ENCODE data around the gene SLC49A4. TPM values are rescaled to one million over a fixed set of nuclear protein-coding genes. Genes with fewer than 3 reads are reported as not detected.
"Not testable (repeated sequence)": the region's sequence is repeated elsewhere in the genome, so short reads cannot be mapped to it uniquely, and the experiment has no call there.

SLC49A4 gene, protein sequence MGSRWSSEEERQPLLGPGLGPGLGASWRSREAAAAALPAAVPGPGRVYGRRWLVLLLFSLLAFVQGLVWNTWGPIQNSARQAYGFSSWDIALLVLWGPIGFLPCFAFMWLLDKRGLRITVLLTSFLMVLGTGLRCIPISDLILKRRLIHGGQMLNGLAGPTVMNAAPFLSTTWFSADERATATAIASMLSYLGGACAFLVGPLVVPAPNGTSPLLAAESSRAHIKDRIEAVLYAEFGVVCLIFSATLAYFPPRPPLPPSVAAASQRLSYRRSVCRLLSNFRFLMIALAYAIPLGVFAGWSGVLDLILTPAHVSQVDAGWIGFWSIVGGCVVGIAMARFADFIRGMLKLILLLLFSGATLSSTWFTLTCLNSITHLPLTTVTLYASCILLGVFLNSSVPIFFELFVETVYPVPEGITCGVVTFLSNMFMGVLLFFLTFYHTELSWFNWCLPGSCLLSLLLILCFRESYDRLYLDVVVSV
- 10 to 100 TPM; 28.0 to 41.8 (median 37.9) TPM for total RNA-seq

DNA sequence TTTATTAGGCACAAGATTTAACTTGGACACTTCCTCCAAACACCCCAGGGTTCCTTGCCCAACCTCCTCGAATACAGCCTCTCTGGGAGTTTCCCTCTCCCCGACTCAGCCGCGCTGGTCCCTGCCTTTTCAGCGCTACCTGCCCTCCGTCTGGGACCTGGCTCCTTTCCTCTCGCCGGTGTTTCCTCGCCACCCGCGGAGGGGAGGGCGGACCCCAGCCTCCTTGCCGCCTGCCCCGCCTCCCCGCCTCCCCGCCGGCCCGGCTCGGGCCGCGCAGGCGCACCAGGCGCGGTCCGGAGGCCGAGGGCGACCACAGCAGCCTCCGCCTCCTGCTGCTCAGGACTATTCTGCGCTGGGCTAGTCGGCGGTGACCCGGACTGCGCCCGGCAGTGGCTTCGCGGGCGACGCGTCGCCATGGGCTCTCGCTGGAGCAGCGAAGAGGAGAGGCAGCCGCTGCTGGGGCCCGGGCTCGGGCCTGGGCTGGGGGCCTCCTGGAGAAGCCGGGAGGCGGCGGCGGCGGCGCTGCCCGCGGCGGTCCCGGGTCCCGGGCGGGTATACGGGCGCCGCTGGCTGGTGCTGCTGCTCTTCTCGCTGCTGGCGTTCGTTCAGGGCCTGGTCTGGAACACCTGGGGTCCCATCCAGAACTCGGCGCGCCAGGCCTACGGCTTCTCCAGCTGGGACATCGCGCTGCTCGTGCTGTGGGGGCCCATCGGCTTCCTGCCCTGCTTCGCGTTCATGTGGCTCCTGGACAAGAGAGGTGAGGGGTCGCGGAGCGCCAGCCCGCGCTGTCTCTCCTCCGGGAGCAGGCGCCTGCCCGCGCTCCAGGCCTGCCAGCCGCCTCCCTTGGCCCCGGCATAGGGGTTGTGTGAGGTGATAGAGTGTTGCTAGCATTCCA is at the start of gene SLC49A4:
Gene SLC49A4 (plus strand): TSS at position 291 of the 895 bp plus-strand sequence. CDS start 124 bp downstream, at position 415.
- TF ChIP-seq POLR2A (IDR thresholded peaks at IDR 0.05) (peak in 1 of 2 donors; percentile 32), CTCF (IDR thresholded peaks at IDR 0.05) (no peak)
- intact Hi-C loops (cut with DNase I; ENCODE audit: low total_unique reads) = no loop called here
- DNase-seq (ENCODE audit: low spot score in 2 of 2) = peak; percentile 54 to 92
- peak within 1 kb of the TSS; percentile 70 for H3K4me3 ChIP-seq (ENCODE audit: low read depth, poor library complexity, severe bottlenecking)
- WGBS, 2 donors = 1% methylated on average over 41 to 58 of the region's 84 CpGs

GRCh38 chr3:122745369-122746021 is 49.4 kb upstream of the SLC49A4 start:
- intact Hi-C loops (cut with DNase I; ENCODE audit: low total_unique reads) = no loop called here
- TF ChIP-seq CTCF (IDR thresholded peaks at IDR 0.05) (no peak), POLR2A (IDR thresholded peaks at IDR 0.05) (no peak)

GRCh38 chr3:122747295-122747694 is 47.6 kb upstream of the SLC49A4 start:
- 80 to 100% methylated on average over 3 to 4 of the region's 35 CpGs for WGBS, 2 donors
- H3K4me3 ChIP-seq (ENCODE audit: low read depth, poor library complexity, severe bottlenecking); DNase-seq (ENCODE audit: low spot score in 2 of 2); intact Hi-C loops (cut with DNase I; ENCODE audit: low total_unique reads): not testable (repeated sequence)

More at GRCh38 chr3:122745369-122746021, 49.4 kb upstream of the SLC49A4 start:
- DNase-seq (ENCODE audit: low spot score in 2 of 2) = no peak
- H3K4me3 ChIP-seq (ENCODE audit: low read depth, poor library complexity, severe bottlenecking) = no peak overlapping the region
- 92 to 95% methylated on average over 4 of the region's 4 CpGs for WGBS, 2 donors

DNA sequence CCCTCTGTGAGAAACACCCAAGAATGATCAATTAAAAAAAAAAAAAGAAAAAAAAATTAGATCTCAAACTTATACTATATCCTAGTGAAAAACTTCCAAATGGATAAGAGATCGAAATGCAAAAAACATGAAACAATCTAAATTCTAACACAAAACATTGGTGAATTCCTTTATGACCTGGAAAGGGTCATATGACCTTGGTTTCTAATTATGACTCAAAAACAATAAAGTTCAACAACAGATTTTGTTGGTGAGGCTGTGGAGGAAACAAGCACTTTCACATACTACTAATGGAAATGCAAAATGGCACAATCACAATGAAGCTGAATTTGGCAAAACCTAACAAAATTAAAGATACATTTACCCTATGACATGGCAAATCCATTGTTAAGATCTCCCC is 46.5 kb upstream of the SLC49A4 start:
- no peak overlapping the region for H3K4me3 ChIP-seq (ENCODE audit: low read depth, poor library complexity, severe bottlenecking)

DNA sequence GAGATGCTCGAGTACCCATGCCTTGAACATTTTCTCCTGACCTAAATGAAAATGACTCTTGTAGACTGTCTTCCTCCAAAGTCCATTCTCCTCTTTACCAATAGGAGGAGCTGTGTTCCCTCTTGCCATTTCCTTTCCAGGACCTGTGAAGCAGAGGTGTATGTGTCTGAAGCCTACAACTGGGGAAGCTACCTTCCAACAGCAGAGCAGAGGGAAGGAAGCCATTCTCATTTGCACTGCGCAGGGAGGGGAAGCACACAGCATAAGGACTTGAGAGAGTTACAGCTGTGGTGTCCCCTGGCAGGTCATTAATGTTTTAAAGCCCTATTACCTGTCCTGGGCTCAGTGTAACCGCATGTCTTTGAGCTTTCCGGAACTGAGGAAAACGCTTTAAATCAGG is 39.9 kb upstream of the SLC49A4 start:
- TF ChIP-seq CTCF (IDR thresholded peaks at IDR 0.05) (no peak), POLR2A (IDR thresholded peaks at IDR 0.05) (no peak)

More for the DNA sequence above, 46.5 kb upstream of the SLC49A4 start:
- TF ChIP-seq POLR2A (IDR thresholded peaks at IDR 0.05) = no peak
- TF ChIP-seq CTCF (IDR thresholded peaks at IDR 0.05) = no peak
- intact Hi-C loops (cut with DNase I; ENCODE audit: low total_unique reads) = no loop called here
- 95 to 100% methylated on average over 1 of the region's 1 CpG for WGBS, 2 donors
- DNase-seq (ENCODE audit: low spot score in 2 of 2) = no peak

More for the DNA sequence above, 39.9 kb upstream of the SLC49A4 start:
- DNase-seq (ENCODE audit: low spot score in 2 of 2) = no peak
- 82 to 86% methylated on average over 5 of the region's 5 CpGs for WGBS, 2 donors
- H3K4me3 ChIP-seq (ENCODE audit: low read depth, poor library complexity, severe bottlenecking) = no peak overlapping the region
- intact Hi-C loops (cut with DNase I; ENCODE audit: low total_unique reads) = loop anchor here (10.0 kb wide), 1 partner anchor 280 kb away; no protein-coding TSS in a partner anchor

Data from lower leg skin (tissue), 4 donors.